AG10803 (cell line): Measurements from ENCODE around the gene TMIE.

ENCODE experiments used
- DNase-seq: peaks from one replicate; pipeline ENCODE4 v3.0.0; 2010; ENCODE audit warnings: low read depth
- H3K4me3 ChIP-seq: 2 replicates; pipeline ENCODE4 v1.5.1; 2011; ENCODE audit warnings: mild to moderate bottlenecking, low read length, control low read depth
- CTCF ChIP-seq: conservative IDR thresholded peaks from 2 replicates; pipeline ENCODE4 v1.5.1; 2011; ENCODE audit warnings: mild to moderate bottlenecking, low read length, control low read depth, inconsistent platforms

TMIE gene

DNA sequence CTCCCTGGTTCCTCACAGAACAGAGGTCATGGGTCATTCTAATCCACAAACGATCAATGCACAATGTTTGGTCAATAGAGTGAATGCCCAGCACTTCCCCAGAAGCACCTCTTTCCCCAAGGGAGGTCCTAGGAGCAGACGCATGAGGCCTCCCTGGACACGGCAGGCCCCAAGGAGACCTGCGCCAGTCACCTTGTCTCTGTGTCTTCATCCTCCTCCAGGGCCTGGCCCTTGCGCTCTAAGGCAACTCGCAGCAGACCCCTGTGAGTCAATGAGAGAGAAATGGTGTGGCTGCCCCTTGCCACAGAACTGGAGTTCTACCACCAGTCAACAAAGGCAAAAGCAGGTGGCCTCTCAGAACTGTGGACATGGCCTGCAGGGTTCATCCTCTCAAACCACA is 25.8 kb upstream of the TMIE start:
- DNase-seq, result no peak
- TF ChIP-seq CTCF, result no peak
- no peak overlapping the region for H3K4me3 ChIP-seq

DNA sequence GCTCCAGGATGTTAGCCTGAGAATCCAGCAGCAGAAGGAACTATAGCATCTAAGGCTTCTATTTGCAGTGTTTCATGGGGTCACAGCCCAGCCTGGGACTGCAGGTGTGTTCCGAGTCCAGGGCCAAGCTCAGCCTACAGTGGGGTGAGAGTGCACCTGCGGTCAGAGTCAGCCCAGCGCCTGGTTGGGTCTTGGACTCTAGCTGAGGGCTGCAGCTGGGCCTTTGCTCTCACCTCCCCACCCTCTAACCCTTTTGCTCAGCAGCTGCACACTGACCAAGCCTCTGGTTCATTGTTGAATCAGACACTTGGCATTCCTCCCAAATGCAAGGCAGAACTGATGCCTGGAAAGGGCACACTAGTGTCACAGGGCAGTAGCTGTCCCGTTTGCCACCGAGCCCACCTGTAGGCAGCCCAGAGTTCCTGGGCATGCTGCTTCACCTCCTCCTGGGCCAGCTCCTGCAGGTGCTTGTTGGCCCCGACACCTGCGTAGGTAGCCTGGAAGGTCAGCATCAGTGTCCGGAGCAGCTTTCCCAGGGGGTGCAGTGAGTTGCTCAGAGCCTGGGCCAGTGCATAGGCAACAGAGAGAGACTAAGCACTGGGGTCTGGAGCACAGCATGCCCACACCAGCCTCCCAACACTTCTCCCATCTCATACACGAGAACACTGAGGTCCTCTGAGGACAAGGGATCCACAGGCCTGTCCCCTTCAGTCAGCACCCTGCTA is 25.2 kb upstream of the TMIE start:
- DNase-seq, result no peak
- no peak overlapping the region for H3K4me3 ChIP-seq

GRCh38 chr3:46676601-46677410 is 24.4 kb upstream of the TMIE start:
- no peak for TF ChIP-seq CTCF
- DNase-seq, result no peak
- no peak overlapping the region for H3K4me3 ChIP-seq

More for the DNA sequence above, 25.2 kb upstream of the TMIE start:
- TF ChIP-seq CTCF, result no peak

DNA sequence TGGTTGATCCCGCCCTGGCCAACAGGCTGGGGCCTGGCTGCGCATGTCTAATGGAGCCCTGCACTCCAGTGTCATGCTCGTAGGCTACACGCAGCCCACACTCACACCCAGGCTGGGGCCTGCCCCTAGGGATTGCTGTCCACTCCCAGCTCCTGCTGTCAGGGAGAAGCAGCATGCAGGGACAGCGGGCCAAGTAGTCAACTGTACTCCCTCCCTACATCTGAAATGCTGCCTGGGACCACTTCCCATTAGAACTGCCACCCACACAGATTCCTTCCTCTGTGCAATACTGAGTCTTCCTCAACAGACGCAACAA is 23.8 kb upstream of the TMIE start:
- no peak for TF ChIP-seq CTCF
- no peak for DNase-seq
- H3K4me3 ChIP-seq, result no peak overlapping the region

- no peak for TF ChIP-seq CTCF
- DNase-seq, result no peak
- H3K4me3 ChIP-seq, result no peak overlapping the region
Measured at GRCh38 chr3:46678280-46678679, 22.9 kb upstream of the TMIE start.

GRCh38 chr3:46679681-46680080 is 21.5 kb upstream of the TMIE start:
- no peak for DNase-seq
- TF ChIP-seq CTCF, result no peak
- H3K4me3 ChIP-seq, result no peak overlapping the region

- TF ChIP-seq CTCF, result no peak
- no peak for DNase-seq
- no peak overlapping the region for H3K4me3 ChIP-seq
Measured at GRCh38 chr3:46680298-46680826, 20.8 kb upstream of the TMIE start.
